ENCODE data around the gene STN1.

STN1 gene

DNA sequence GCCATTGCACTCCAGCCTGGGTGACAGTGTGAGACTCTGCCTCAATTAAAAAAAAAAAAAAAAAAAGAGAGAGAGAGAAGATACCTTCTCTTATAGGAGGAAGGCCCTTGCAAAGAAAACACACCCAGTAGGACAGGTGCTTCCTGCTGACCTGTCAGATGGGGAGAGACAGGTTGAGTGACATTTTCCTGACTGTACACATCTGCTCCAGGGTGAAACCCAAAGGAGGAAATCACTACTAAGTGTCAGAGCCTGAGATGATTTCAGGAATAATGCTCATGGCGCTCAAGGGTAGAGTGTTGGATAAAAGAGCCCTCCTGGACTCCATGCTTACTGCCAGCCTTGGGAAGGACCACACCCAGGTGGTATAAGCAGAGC, 1.7 kb upstream of the STN1 start:
- DNase-seq, result no peak
- Histone ChIP-seq H3K27me3 (ENCODE audit: insufficient read depth, low read depth, severe bottlenecking) (no peaks in the 10 kb centered on the region), H3K27ac (no peak overlapping the region), H3K36me3 (no peaks in the 10 kb centered on the region; the same call in 1 of the 2 replicates), H3K9me3 (ENCODE audit: severe bottlenecking) (peaks cover 7% of the 10 kb centered on the region), H3K4me3 (ENCODE audit: low read depth, low read length) (no peak overlapping the region)
- TF ChIP-seq, protein P1, sequence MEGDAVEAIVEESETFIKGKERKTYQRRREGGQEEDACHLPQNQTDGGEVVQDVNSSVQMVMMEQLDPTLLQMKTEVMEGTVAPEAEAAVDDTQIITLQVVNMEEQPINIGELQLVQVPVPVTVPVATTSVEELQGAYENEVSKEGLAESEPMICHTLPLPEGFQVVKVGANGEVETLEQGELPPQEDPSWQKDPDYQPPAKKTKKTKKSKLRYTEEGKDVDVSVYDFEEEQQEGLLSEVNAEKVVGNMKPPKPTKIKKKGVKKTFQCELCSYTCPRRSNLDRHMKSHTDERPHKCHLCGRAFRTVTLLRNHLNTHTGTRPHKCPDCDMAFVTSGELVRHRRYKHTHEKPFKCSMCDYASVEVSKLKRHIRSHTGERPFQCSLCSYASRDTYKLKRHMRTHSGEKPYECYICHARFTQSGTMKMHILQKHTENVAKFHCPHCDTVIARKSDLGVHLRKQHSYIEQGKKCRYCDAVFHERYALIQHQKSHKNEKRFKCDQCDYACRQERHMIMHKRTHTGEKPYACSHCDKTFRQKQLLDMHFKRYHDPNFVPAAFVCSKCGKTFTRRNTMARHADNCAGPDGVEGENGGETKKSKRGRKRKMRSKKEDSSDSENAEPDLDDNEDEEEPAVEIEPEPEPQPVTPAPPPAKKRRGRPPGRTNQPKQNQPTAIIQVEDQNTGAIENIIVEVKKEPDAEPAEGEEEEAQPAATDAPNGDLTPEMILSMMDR (IDR thresholded peaks at IDR 0.05; ENCODE audit: low read depth, low read length), result no peak

DNA sequence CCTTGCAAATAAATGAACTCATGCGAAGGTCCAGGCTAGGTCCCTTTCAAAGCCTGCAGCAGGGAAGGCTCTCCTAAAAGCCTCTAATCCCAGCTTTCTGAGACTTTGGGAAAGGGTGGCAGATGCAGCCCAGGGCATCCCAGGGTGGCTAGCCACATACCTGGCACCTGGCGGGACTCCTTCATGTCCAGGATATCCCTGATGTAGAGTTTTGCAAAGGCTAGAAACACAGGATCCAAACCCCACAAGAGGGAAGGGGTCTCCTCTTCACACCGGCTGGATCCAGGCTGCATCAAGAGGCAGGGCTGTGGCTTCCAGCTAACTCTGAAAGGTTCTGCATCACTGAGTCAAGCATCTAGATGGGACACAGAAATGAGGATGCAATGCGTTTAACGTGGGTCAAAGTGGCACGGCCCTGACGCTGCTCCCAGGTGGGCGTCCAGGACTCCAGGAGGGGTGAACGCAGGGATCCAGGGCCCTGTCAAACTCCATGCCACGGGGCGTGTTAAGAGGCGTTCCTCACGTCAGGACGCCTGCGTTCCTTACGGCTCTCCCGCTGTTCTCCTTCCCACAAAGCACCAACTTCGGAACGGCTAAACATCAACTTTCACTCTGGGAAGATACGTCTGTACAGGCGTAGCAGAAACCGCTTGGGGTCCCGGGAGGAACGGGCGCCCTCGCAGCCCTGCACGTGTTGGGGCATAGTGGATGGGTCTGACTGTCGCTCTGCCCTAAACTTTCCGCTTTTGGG, 507 bp downstream of the STN1 start:
- Histone ChIP-seq H3K4me3 (ENCODE audit: low read depth, low read length) (peak overlapping the region; percentile 90), H3K36me3 (no peaks in the 10 kb centered on the region; the same call in 1 of the 2 replicates), H3K27me3 (ENCODE audit: insufficient read depth, low read depth, severe bottlenecking) (no peaks in the 10 kb centered on the region), H3K27ac (peak overlapping the region; percentile 82), H3K9me3 (ENCODE audit: severe bottlenecking) (peaks cover 7% of the 10 kb centered on the region)
- TF ChIP-seq, protein P1 (IDR thresholded peaks at IDR 0.05; ENCODE audit: low read depth, low read length), result no peak
- DNase-seq, result peak; percentile 27

GRCh38 chr10:103916876-103917275, 1.1 kb downstream of the STN1 start:
- no peaks in the 10 kb centered on the region; the same call in 1 of the 2 replicates for H3K36me3 ChIP-seq
- TF ChIP-seq, protein P1 (IDR thresholded peaks at IDR 0.05; ENCODE audit: low read depth, low read length), result no peak
- no peak for DNase-seq
- no peak overlapping the region for H3K27ac ChIP-seq
- no peaks in the 10 kb centered on the region for H3K27me3 ChIP-seq (ENCODE audit: insufficient read depth, low read depth, severe bottlenecking)
- H3K9me3 ChIP-seq (ENCODE audit: severe bottlenecking), result peaks cover 7% of the 10 kb centered on the region
- no peak overlapping the region for H3K4me3 ChIP-seq (ENCODE audit: low read depth, low read length)

- no peak for DNase-seq
- Histone ChIP-seq H3K9me3 (ENCODE audit: severe bottlenecking) (peaks cover 7% of the 10 kb centered on the region), H3K36me3 (no peaks in the 10 kb centered on the region; the same call in 1 of the 2 replicates), H3K4me3 (ENCODE audit: low read depth, low read length) (no peak overlapping the region), H3K27me3 (ENCODE audit: insufficient read depth, low read depth, severe bottlenecking) (no peaks in the 10 kb centered on the region), H3K27ac (no peak overlapping the region)
- TF ChIP-seq, protein P1 (IDR thresholded peaks at IDR 0.05; ENCODE audit: low read depth, low read length), result no peak
Observed at GRCh38 chr10:103916254-103916653, 1.7 kb downstream of the STN1 start.

- Histone ChIP-seq H3K36me3 (no peaks in the 10 kb centered on the region; the same call in 1 of the 2 replicates), H3K27ac (no peak overlapping the region), H3K27me3 (ENCODE audit: insufficient read depth, low read depth, severe bottlenecking) (no peaks in the 10 kb centered on the region), H3K4me3 (ENCODE audit: low read depth, low read length) (no peak overlapping the region), H3K9me3 (ENCODE audit: severe bottlenecking) (peaks cover 7% of the 10 kb centered on the region)
- no peak for DNase-seq
- TF ChIP-seq, protein P1 (IDR thresholded peaks at IDR 0.05; ENCODE audit: low read depth, low read length), result no peak
Observed at GRCh38 chr10:103915796-103916195, 2.2 kb downstream of the STN1 start.
